Measurements from ENCODE around the gene MRPS11. TPM values are rescaled to one million over a fixed set of nuclear protein-coding genes. Genes with fewer than 3 reads are reported as not detected.

MRPS11 gene
- total RNA-seq, 1 donor: 17.7 TPM

DNA sequence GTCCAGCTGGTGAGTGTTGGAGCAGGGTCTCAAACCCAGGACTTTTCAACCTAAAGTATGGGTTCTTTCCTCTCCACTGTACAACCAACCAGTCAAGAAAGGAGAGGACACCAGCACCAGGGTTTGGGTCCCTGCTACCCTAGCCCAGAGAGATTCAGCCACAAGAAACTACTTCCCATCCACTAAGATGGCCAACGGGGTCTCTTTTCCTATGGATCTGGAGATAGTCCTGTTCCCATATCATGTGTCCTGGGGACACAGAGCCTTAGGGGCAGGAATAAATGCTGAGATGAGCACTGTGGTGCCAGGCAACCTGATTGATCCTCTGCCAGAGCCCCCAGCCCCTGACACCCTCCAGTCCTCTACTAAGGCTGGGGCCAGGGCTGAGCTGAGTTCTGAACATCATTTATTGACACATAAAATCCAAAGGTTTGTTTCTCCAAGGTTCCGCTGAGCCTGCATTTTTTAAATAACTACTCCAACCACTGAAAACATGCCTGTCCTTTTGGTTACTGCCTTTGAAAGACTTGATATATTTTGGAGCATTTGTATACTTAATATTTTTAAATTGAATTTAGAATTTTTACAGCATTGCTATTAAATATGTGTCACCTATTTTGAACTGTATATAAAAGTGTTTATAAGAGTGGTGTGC lies 26.3 kb upstream of the MRPS11 start:
- no peaks in the 10 kb centered on the region for H3K27me3 ChIP-seq (ENCODE audit: insufficient read depth, low read length)
- no peaks in the 10 kb centered on the region for H3K36me3 ChIP-seq (ENCODE audit: insufficient read depth, low read length)
- H2AFZ ChIP-seq (ENCODE audit: low read length): no peak overlapping the region
- no peaks in the 10 kb centered on the region for H3K79me2 ChIP-seq (ENCODE audit: insufficient read depth, low read length)
- no peak overlapping the region for H3K27ac ChIP-seq (ENCODE audit: low read depth, low read length)
- H3K4me2 ChIP-seq (ENCODE audit: insufficient read depth, low read length): no peak overlapping the region
- no peak overlapping the region for H3K4me3 ChIP-seq (ENCODE audit: insufficient read depth, low read length)
- TF ChIP-seq, protein P1, sequence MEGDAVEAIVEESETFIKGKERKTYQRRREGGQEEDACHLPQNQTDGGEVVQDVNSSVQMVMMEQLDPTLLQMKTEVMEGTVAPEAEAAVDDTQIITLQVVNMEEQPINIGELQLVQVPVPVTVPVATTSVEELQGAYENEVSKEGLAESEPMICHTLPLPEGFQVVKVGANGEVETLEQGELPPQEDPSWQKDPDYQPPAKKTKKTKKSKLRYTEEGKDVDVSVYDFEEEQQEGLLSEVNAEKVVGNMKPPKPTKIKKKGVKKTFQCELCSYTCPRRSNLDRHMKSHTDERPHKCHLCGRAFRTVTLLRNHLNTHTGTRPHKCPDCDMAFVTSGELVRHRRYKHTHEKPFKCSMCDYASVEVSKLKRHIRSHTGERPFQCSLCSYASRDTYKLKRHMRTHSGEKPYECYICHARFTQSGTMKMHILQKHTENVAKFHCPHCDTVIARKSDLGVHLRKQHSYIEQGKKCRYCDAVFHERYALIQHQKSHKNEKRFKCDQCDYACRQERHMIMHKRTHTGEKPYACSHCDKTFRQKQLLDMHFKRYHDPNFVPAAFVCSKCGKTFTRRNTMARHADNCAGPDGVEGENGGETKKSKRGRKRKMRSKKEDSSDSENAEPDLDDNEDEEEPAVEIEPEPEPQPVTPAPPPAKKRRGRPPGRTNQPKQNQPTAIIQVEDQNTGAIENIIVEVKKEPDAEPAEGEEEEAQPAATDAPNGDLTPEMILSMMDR (IDR thresholded peaks at IDR 0.05; ENCODE audit: extremely low read depth, low read depth, low read length): no peak
- H3K4me1 ChIP-seq (ENCODE audit: insufficient read depth, low read length): no peaks in the 10 kb centered on the region
- H4K20me1 ChIP-seq (ENCODE audit: insufficient read depth, low read length): no peaks in the 10 kb centered on the region
- peaks cover 3% of the 10 kb centered on the region for H3K9me3 ChIP-seq (ENCODE audit: low read depth, low read length)
- no peak for DNase-seq (ENCODE audit: insufficient read length, low spot score, missing footprints)

DNA sequence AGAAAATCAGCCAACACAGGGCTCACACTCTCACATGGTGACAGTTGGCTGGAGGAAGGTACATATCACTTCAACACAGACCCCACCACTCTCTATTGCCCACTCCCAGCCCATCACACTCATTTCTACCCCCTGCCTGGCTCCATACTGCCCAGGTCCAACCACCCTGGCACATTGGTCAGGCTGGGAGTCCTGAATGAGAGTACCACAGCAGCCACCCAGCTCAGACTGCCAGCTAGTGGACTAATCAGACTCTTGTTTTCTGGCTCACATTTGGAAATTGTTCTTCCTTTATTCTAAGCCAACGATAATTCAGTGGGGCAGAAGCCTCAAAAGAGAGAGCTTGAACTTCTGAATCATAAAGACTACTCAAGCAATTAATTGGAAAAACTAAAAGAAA lies 20.3 kb upstream of the MRPS11 start:
- no peaks in the 10 kb centered on the region for H4K20me1 ChIP-seq (ENCODE audit: insufficient read depth, low read length)
- TF ChIP-seq, protein P1 (IDR thresholded peaks at IDR 0.05; ENCODE audit: extremely low read depth, low read depth, low read length): peak; percentile 52
- DNase-seq (ENCODE audit: insufficient read length, low spot score, missing footprints): peak; percentile 81
- H3K4me2 ChIP-seq (ENCODE audit: insufficient read depth, low read length): no peak overlapping the region
- peaks cover 3% of the 10 kb centered on the region for H3K9me3 ChIP-seq (ENCODE audit: low read depth, low read length)
- H3K4me1 ChIP-seq (ENCODE audit: insufficient read depth, low read length): no peaks in the 10 kb centered on the region
- no peak overlapping the region for H3K27ac ChIP-seq (ENCODE audit: low read depth, low read length)
- no peaks in the 10 kb centered on the region for H3K79me2 ChIP-seq (ENCODE audit: insufficient read depth, low read length)
- no peaks in the 10 kb centered on the region for H3K36me3 ChIP-seq (ENCODE audit: insufficient read depth, low read length)
- no peak overlapping the region for H2AFZ ChIP-seq (ENCODE audit: low read length)
- no peaks in the 10 kb centered on the region for H3K27me3 ChIP-seq (ENCODE audit: insufficient read depth, low read length)
- H3K4me3 ChIP-seq (ENCODE audit: insufficient read depth, low read length): no peak overlapping the region

DNA sequence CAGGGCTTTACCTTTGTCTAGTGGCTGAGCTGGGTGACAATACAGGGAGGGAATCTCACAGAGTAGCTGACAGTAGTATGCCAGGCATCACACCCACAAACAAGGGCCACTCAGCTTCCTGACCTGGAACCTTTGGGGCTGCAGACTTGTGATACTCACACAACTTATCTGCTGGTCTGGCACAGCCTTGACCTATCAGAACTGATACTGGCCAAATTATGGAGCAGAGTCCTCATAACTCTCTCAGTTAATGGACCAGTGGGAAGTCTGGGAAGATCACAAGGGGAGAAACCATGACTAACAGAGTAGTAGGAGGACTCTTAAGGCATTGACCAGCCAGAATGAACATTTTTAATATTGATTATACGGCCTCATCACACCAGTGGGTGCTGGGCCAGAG lies 19.8 kb upstream of the MRPS11 start:
- TF ChIP-seq, protein P1 (IDR thresholded peaks at IDR 0.05; ENCODE audit: extremely low read depth, low read depth, low read length): no peak

DNA sequence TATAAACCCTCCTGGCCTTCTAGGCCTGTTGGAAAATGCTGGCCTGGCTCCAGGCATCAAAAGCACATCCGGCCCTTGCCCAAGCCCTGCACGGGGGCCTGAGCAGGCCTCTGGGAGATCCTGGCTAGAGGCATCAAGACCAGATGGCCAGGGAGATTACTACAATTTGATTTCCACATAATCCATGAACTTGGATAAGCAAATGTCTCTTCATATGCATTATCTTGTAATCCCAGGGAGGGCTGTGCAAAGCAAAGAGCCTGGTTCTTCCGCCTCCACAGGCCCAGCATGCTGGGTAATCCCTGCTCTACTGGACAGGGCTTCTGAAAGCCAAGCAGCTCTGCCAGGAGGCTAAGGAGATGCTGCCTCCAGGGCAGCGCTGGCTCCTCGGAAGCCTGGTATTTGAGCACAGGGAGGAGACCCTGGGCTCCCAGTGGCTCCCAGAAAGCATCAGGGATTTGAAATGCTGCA lies 18.5 kb upstream of the MRPS11 start:
- Histone ChIP-seq H3K36me3 (ENCODE audit: insufficient read depth, low read length) (no peaks in the 10 kb centered on the region), H3K27me3 (ENCODE audit: insufficient read depth, low read length) (no peaks in the 10 kb centered on the region), H3K4me2 (ENCODE audit: insufficient read depth, low read length) (no peak overlapping the region), H3K4me3 (ENCODE audit: insufficient read depth, low read length) (no peak overlapping the region), H3K4me1 (ENCODE audit: insufficient read depth, low read length) (peaks cover under 1% of the 10 kb centered on the region), H4K20me1 (ENCODE audit: insufficient read depth, low read length) (no peaks in the 10 kb centered on the region), H2AFZ (ENCODE audit: low read length) (no peak overlapping the region), H3K79me2 (ENCODE audit: insufficient read depth, low read length) (no peaks in the 10 kb centered on the region), H3K9me3 (ENCODE audit: low read depth, low read length) (no peaks in the 10 kb centered on the region), H3K27ac (ENCODE audit: low read depth, low read length) (no peak overlapping the region)
- DNase-seq (ENCODE audit: insufficient read length, low spot score, missing footprints): no peak
- TF ChIP-seq, protein P1 (IDR thresholded peaks at IDR 0.05; ENCODE audit: extremely low read depth, low read depth, low read length): no peak

More for the DNA sequence above, 19.8 kb upstream of the MRPS11 start:
- Histone ChIP-seq H4K20me1 (ENCODE audit: insufficient read depth, low read length) (no peaks in the 10 kb centered on the region), H3K27me3 (ENCODE audit: insufficient read depth, low read length) (no peaks in the 10 kb centered on the region), H3K4me3 (ENCODE audit: insufficient read depth, low read length) (no peak overlapping the region), H3K27ac (ENCODE audit: low read depth, low read length) (no peak overlapping the region), H3K9me3 (ENCODE audit: low read depth, low read length) (peaks cover 3% of the 10 kb centered on the region), H3K79me2 (ENCODE audit: insufficient read depth, low read length) (no peaks in the 10 kb centered on the region), H2AFZ (ENCODE audit: low read length) (no peak overlapping the region), H3K4me1 (ENCODE audit: insufficient read depth, low read length) (no peaks in the 10 kb centered on the region), H3K4me2 (ENCODE audit: insufficient read depth, low read length) (no peak overlapping the region), H3K36me3 (ENCODE audit: insufficient read depth, low read length) (no peaks in the 10 kb centered on the region)
- DNase-seq (ENCODE audit: insufficient read length, low spot score, missing footprints): no peak

Measured in osteoblast (primary cell).